HG03432 (cell line): ENCODE measurements around the gene PIK3R3.
A peak's percentile ranks its signal among the peaks of the same experiment; 100 is the strongest.

Experiments
- ATAC-seq: cut with Tn5 transposase; IDR thresholded peaks from one replicate; pipeline ENCODE4 v1.9.1; 2021; ENCODE audit warnings: mild to moderate bottlenecking, moderate library complexity; ENCODE audit not compliant: unreplicated experiment

PIK3R3 gene

GRCh38 chr1:46132529-46133180, at the start of gene PIK3R3:
PIK3R3 (minus strand) TSS chr1:46132629; CDS start chr1:46131952, 677 bp downstream.
- peak; percentile 89 for ATAC-seq

- ATAC-seq: no peak
These were observed 49.2 kb upstream of the PIK3R3 start for GRCh38 chr1:46181343-46182260.

GRCh38 chr1:46180082-46180616, 47.7 kb upstream of the PIK3R3 start:
- ATAC-seq: no peak

GRCh38 chr1:46179138-46180081, 47.0 kb upstream of the PIK3R3 start:
- peak; percentile 61 for ATAC-seq

- no peak for ATAC-seq
These were observed 43.9 kb upstream of the PIK3R3 start, which contains the start of gene P3R3URF for GRCh38 chr1:46176211-46176865. P3R3URF (minus strand) TSS chr1:46176488; CDS start chr1:46176471, 17 bp downstream.

- no peak for ATAC-seq
These were observed 42.8 kb upstream of the PIK3R3 start for GRCh38 chr1:46175243-46175642.

GRCh38 chr1:46174448-46175231, 42.2 kb upstream of the PIK3R3 start, which contains the start of gene TSPAN1:
TSPAN1 (plus strand) TSS chr1:46175087; CDS start chr1:46181108, 6,021 bp downstream.
- ATAC-seq: no peak

- ATAC-seq: no peak
These were observed 41.0 kb upstream of the PIK3R3 start for GRCh38 chr1:46173361-46173856.

GRCh38 chr1:46172321-46172720, 39.9 kb upstream of the PIK3R3 start:
- ATAC-seq: no peak

- ATAC-seq: no peak
These were observed 39.4 kb upstream of the PIK3R3 start for GRCh38 chr1:46171871-46172270.

GRCh38 chr1:46171351-46171750, 38.9 kb upstream of the PIK3R3 start:
- no peak for ATAC-seq

GRCh38 chr1:46169811-46170454, 37.5 kb upstream of the PIK3R3 start:
- ATAC-seq: no peak

- ATAC-seq: no peak
These were observed 36.0 kb upstream of the PIK3R3 start for GRCh38 chr1:46168477-46168876.

- no peak for ATAC-seq
These were observed 34.4 kb upstream of the PIK3R3 start for GRCh38 chr1:46166521-46167462.

- no peak for ATAC-seq
These were observed 27.8 kb upstream of the PIK3R3 start for GRCh38 chr1:46160212-46160611.

GRCh38 chr1:46159516-46159915, 27.1 kb upstream of the PIK3R3 start:
- peak; percentile 41 for ATAC-seq
